Measurements from ENCODE around the gene VPS4B.

Gene VPS4B

GRCh38 chr18:63405986-63406385 lies 16.3 kb downstream of the VPS4B start:
- ChIA-PET CTCF (interaction anchor here (0.6 kb wide), 1 partner anchor 83 kb away, joined by 5 read pairs; no protein-coding TSS in a partner anchor), POLR2A (ENCODE audit: low non-redundant PET) (no interaction called here)
- no peak for TF ChIP-seq CTCF (conservative IDR thresholded peaks at IDR 0.05; ENCODE audit: low read depth)
- H3K27ac ChIP-seq: peak overlapping the region; percentile 53
- DNase-seq (ENCODE audit: low spot score): no peak

DNA sequence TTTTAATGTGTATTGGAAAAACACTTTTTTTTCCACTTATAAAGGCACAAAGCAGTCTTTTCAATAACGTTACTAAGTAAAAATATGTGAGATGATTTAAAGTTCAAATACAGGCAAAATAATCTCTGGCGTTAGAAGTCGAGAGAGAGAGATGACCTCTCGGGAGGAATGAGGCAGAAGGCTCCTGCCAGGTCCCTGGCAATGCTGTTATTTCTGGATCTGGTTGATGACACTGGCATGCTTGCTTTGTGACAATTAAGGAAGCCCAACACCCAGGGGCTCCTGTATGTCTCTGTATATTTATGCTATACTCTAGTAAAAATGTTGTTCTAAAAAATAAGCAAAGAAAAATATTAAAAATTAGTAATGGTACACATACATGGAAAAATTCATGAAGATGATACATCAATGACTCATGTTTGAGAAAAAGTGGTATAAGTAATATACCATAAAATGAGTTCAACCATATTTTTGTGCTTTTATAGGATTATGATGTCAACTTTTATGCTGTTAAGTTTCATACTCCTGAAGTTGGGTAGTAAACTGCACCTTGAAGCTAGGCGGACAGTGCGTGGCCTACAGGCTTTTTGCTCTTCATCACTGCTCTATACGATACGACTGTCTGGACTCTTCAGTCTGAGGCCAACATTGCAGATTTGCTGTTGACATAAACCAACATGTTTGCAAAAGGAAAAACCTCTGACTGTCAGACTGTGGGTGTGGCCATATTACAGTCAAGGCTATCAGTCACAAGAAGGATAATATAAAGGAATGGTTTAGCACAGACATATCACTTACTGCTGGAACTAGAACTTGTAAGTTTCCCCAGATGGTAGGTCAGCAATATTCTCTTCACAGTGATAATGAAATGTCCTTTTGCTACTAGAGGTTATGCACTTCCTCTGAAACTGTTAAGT lies 19.8 kb downstream of the VPS4B start:
- CTCF ChIA-PET: no interaction called here
- H3K27ac ChIP-seq: no peak overlapping the region
- POLR2A ChIA-PET (ENCODE audit: low non-redundant PET): no interaction called here
- TF ChIP-seq CTCF (conservative IDR thresholded peaks at IDR 0.05; ENCODE audit: low read depth): no peak
- no peak for DNase-seq (ENCODE audit: low spot score)

GRCh38 chr18:63399300-63399699 lies 23.0 kb downstream of the VPS4B start:
- POLR2A ChIA-PET (ENCODE audit: low non-redundant PET): no interaction called here
- DNase-seq (ENCODE audit: low spot score): no peak
- H3K27ac ChIP-seq: no peak overlapping the region
- CTCF ChIA-PET: no interaction called here
- TF ChIP-seq CTCF (conservative IDR thresholded peaks at IDR 0.05; ENCODE audit: low read depth): no peak

- no peak for TF ChIP-seq CTCF (conservative IDR thresholded peaks at IDR 0.05; ENCODE audit: low read depth)
- no peak for DNase-seq (ENCODE audit: low spot score)
- H3K27ac ChIP-seq: no peak overlapping the region
- ChIA-PET POLR2A (ENCODE audit: low non-redundant PET) (no interaction called here), CTCF (no interaction called here)
These were observed 24.9 kb downstream of the VPS4B start for GRCh38 chr18:63397349-63397748.

DNA sequence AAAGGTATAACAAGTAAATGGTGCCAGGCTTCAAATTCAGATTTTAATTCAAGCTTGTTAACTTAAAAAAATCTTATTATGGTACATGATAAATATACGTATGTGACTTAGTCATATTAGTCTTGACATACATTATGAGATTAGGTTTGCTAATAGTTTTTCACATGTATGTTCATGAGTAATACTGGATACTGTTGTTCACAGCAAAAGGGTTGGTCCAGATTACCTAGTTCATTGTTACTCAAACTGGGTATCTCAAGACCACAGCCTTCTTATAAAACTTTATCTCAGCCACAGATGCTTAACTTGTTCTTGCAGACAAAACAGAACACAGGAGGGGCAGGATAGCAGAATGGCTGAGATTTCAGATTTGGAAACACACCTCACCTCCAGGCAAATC lies 26.8 kb downstream of the VPS4B start:
- TF ChIP-seq CTCF (conservative IDR thresholded peaks at IDR 0.05; ENCODE audit: low read depth): no peak
- no peak for DNase-seq (ENCODE audit: low spot score)
- POLR2A ChIA-PET (ENCODE audit: low non-redundant PET): no interaction called here
- CTCF ChIA-PET: interaction anchor here (0.9 kb wide), 1 partner anchor 38 kb away, joined by 3 read pairs; no protein-coding TSS in a partner anchor
- H3K27ac ChIP-seq: no peak overlapping the region

DNA sequence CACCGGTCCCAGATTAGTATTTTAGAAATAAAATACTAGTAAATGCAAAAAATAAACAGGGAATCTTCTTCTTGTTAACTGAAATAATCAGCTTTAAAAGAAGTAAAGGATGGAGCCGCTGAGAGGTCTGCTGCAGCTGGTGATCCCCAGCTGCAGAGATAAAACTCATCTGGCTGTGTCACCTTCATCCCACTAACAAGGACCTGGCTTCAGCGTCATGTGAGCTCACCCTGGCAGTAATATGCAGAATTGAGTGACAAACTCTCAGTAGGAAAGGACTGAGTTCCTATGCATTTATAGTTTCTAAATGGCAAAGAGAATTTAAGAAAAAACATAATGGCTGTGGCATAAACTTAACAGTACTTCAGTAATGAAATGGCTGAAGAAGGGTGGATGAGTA lies 27.3 kb downstream of the VPS4B start:
- H3K27ac ChIP-seq: no peak overlapping the region
- ChIA-PET CTCF (interaction anchor here (0.9 kb wide), 1 partner anchor 39 kb away, joined by 3 read pairs; no protein-coding TSS in a partner anchor), POLR2A (ENCODE audit: low non-redundant PET) (no interaction called here)
- no peak for DNase-seq (ENCODE audit: low spot score)
- TF ChIP-seq CTCF (conservative IDR thresholded peaks at IDR 0.05; ENCODE audit: low read depth): no peak
